ENCODE measurements around the gene PLCB4. TPM values are rescaled to one million over a fixed set of nuclear protein-coding genes. Genes with fewer than 3 reads are reported as not detected.

The PLCB4 gene
- polyA plus RNA-seq, 1 experiment: 18.6 TPM

GRCh38 chr20:9177278-9177677 lies 108.4 kb downstream of the PLCB4 start:
- H3K27ac ChIP-seq (ENCODE audit: low read depth, low read length): no peak overlapping the region
- CTCF ChIA-PET: interaction anchor here (0.5 kb wide), 1 partner anchor 432 kb away, joined by 3 read pairs; no protein-coding TSS in a partner anchor
- no peaks in the 10 kb centered on the region for H3K27me3 ChIP-seq (ENCODE audit: control insufficient read depth, insufficient read depth, low read length)
- TF ChIP-seq CTCF (IDR thresholded peaks at IDR 0.05; ENCODE audit: low read depth, low read length): no peak
- DNase-seq (ENCODE audit: low read depth, low spot score): no peak
- H3K9me3 ChIP-seq (ENCODE audit: control insufficient read depth, insufficient read depth, low read length): no peaks in the 10 kb centered on the region
- no peak overlapping the region for H3K4me3 ChIP-seq (ENCODE audit: low read depth, low read length)
- POLR2A ChIA-PET: no interaction called here

GRCh38 chr20:9179193-9179802 lies 110.4 kb downstream of the PLCB4 start:
- Histone ChIP-seq H3K4me3 (ENCODE audit: low read depth, low read length) (no peak overlapping the region), H3K27me3 (ENCODE audit: control insufficient read depth, insufficient read depth, low read length) (no peaks in the 10 kb centered on the region), H3K9me3 (ENCODE audit: control insufficient read depth, insufficient read depth, low read length) (no peaks in the 10 kb centered on the region), H3K27ac (ENCODE audit: low read depth, low read length) (no peak overlapping the region)
- no peak for DNase-seq (ENCODE audit: low read depth, low spot score)
- TF ChIP-seq CTCF (IDR thresholded peaks at IDR 0.05; ENCODE audit: low read depth, low read length): no peak
- POLR2A ChIA-PET: no interaction called here
- CTCF ChIA-PET: interaction anchor here (1.0 kb wide), 1 partner anchor 326 kb away, joined by 4 read pairs; no protein-coding TSS in a partner anchor

- H3K27me3 ChIP-seq (ENCODE audit: control insufficient read depth, insufficient read depth, low read length): no peaks in the 10 kb centered on the region
- POLR2A ChIA-PET: no interaction called here
- DNase-seq (ENCODE audit: low read depth, low spot score): no peak
Measured at GRCh38 chr20:9179867-9180266, 111.0 kb downstream of the PLCB4 start.

GRCh38 chr20:9180481-9181257 lies 111.8 kb downstream of the PLCB4 start:
- ChIA-PET CTCF (interaction anchor here (1.3 kb wide), 1 partner anchor 213 kb away, joined by 3 read pairs; no protein-coding TSS in a partner anchor), POLR2A (no interaction called here)

More at GRCh38 chr20:9179867-9180266, 111.0 kb downstream of the PLCB4 start:
- no peak overlapping the region for H3K4me3 ChIP-seq (ENCODE audit: low read depth, low read length)
- CTCF ChIA-PET: interaction anchor here (1.0 kb wide), 1 partner anchor 326 kb away, joined by 4 read pairs; no protein-coding TSS in a partner anchor
- H3K9me3 ChIP-seq (ENCODE audit: control insufficient read depth, insufficient read depth, low read length): no peaks in the 10 kb centered on the region
- H3K27ac ChIP-seq (ENCODE audit: low read depth, low read length): no peak overlapping the region
- no peak for TF ChIP-seq CTCF (IDR thresholded peaks at IDR 0.05; ENCODE audit: low read depth, low read length)

More at GRCh38 chr20:9180481-9181257, 111.8 kb downstream of the PLCB4 start:
- Histone ChIP-seq H3K4me3 (ENCODE audit: low read depth, low read length) (no peak overlapping the region), H3K27ac (ENCODE audit: low read depth, low read length) (no peak overlapping the region), H3K27me3 (ENCODE audit: control insufficient read depth, insufficient read depth, low read length) (no peaks in the 10 kb centered on the region), H3K9me3 (ENCODE audit: control insufficient read depth, insufficient read depth, low read length) (no peaks in the 10 kb centered on the region)
- TF ChIP-seq CTCF (IDR thresholded peaks at IDR 0.05; ENCODE audit: low read depth, low read length): no peak
- no peak for DNase-seq (ENCODE audit: low read depth, low spot score)

Data from AG04450 (cell line).